Activated T-cell treated with anti-CD3 and anti-CD28 coated beads, Interleukin-2, amount 50 U/mL, for 72 hours (primary cell): ENCODE measurements around the gene SLC7A7. TPM values are rescaled to one million over a fixed set of nuclear protein-coding genes. Genes with fewer than 3 reads are reported as not detected.

Source experiments
- ATAC-seq, 2 donors: fragments of 150-1000 bp; cut with Tn5 transposase; replicated peaks in 1 of 2; 2 replicates each; pipeline ENCODE4 v1.10.0; 2021; ENCODE audit warnings: moderate library complexity in 2 of 2, mild to moderate bottlenecking in 1 of 2
- DNase-seq, 2 donors: peaks; one replicate each; pipeline ENCODE4 v3.0.0; 2021 to 2022; ENCODE audit warnings: mixed read lengths in 1 of 2
- H3K27ac Mint-ChIP-seq: one replicate; pipeline ENCODE4 v1.8.0; 2022; ENCODE audit warnings: mild to moderate bottlenecking, moderate library complexity, mixed read lengths
- H3K27me3 Mint-ChIP-seq: one replicate; pipeline ENCODE4 v1.8.0; 2022; ENCODE audit warnings: low read depth, mixed read lengths
- H3K36me3 Mint-ChIP-seq, 2 donors: one replicate each; pipeline ENCODE4 v1.8.0; 2022; ENCODE audit warnings: mixed read lengths in 2 of 2, mild to moderate bottlenecking in 1 of 2; ENCODE audit not compliant: insufficient read depth in 2 of 2
- H3K4me1 Mint-ChIP-seq: one replicate; pipeline ENCODE4 v1.8.0; 2022; ENCODE audit warnings: low read depth, mixed read lengths
- H3K4me3 Mint-ChIP-seq, 2 donors: one replicate each; pipeline ENCODE4 v1.8.0; 2022; ENCODE audit warnings: mild to moderate bottlenecking in 2 of 2, mixed read lengths in 2 of 2, moderate library complexity in 2 of 2
- H3K9me3 Mint-ChIP-seq, 2 donors: one replicate each; pipeline ENCODE4 v1.8.0; 2022; ENCODE audit warnings: mixed read lengths in 2 of 2
- total RNA-seq, 2 donors: library from RNA; stranded (reverse); gene quantifications; one replicate each; pipeline ENCODE4 v1.2.3, GENCODE V29; 2022

Gene SLC7A7
- total RNA-seq, 2 donors from 2014 or later: 0.21 to 1.5 TPM

GRCh38 chr14:22848351-22849164 lies 33.3 kb upstream of the SLC7A7 start:
- no peaks in the 10 kb centered on the region for H3K36me3 Mint-ChIP-seq
- H3K9me3 Mint-ChIP-seq: no peaks in the 10 kb centered on the region
- H3K27ac Mint-ChIP-seq: no peak overlapping the region
- no peak overlapping the region for H3K4me3 Mint-ChIP-seq
- no peak for ATAC-seq
- no peak for DNase-seq
- peaks cover 17% of the 10 kb centered on the region for H3K4me1 Mint-ChIP-seq
- H3K27me3 Mint-ChIP-seq: peaks cover 13% of the 10 kb centered on the region

GRCh38 chr14:22847661-22848341 lies 32.6 kb upstream of the SLC7A7 start:
- DNase-seq (no peak), ATAC-seq (no peak)
- Mint-ChIP-seq H3K27me3 (peaks cover 13% of the 10 kb centered on the region), H3K4me1 (peaks cover 11% of the 10 kb centered on the region), H3K9me3 (no peaks in the 10 kb centered on the region), H3K36me3 (no peaks in the 10 kb centered on the region), H3K4me3 (no peak overlapping the region), H3K27ac (no peak overlapping the region)

GRCh38 chr14:22846811-22847307 lies 31.6 kb upstream of the SLC7A7 start:
- peaks cover 8% of the 10 kb centered on the region for H3K4me1 Mint-ChIP-seq
- no peak overlapping the region for H3K4me3 Mint-ChIP-seq
- no peaks in the 10 kb centered on the region for H3K36me3 Mint-ChIP-seq
- H3K27me3 Mint-ChIP-seq: peaks cover 13% of the 10 kb centered on the region
- H3K27ac Mint-ChIP-seq: no peak overlapping the region
- ATAC-seq: no peak
- no peak for DNase-seq
- no peaks in the 10 kb centered on the region for H3K9me3 Mint-ChIP-seq

GRCh38 chr14:22845821-22846625 lies 30.8 kb upstream of the SLC7A7 start:
- ATAC-seq: no peak
- no peak for DNase-seq
- no peak overlapping the region for H3K4me3 Mint-ChIP-seq

GRCh38 chr14:22845103-22845394 lies 29.8 kb upstream of the SLC7A7 start:
- H3K9me3 Mint-ChIP-seq: no peaks in the 10 kb centered on the region
- H3K4me3 Mint-ChIP-seq: no peak overlapping the region
- H3K36me3 Mint-ChIP-seq: no peaks in the 10 kb centered on the region
- peaks cover 13% of the 10 kb centered on the region for H3K27me3 Mint-ChIP-seq
- no peak overlapping the region for H3K27ac Mint-ChIP-seq
- H3K4me1 Mint-ChIP-seq: no peaks in the 10 kb centered on the region
- DNase-seq (no peak), ATAC-seq (no peak)

More at GRCh38 chr14:22845821-22846625, 30.8 kb upstream of the SLC7A7 start:
- Mint-ChIP-seq H3K36me3 (no peaks in the 10 kb centered on the region), H3K27me3 (peaks cover 13% of the 10 kb centered on the region), H3K9me3 (no peaks in the 10 kb centered on the region), H3K27ac (no peak overlapping the region), H3K4me1 (peaks cover 1% of the 10 kb centered on the region)

GRCh38 chr14:22844221-22845102 lies 29.2 kb upstream of the SLC7A7 start:
- H3K27me3 Mint-ChIP-seq: peaks cover 13% of the 10 kb centered on the region
- H3K4me1 Mint-ChIP-seq: no peaks in the 10 kb centered on the region

GRCh38 chr14:22843123-22843925 lies 28.1 kb upstream of the SLC7A7 start:
- H3K36me3 Mint-ChIP-seq: no peaks in the 10 kb centered on the region
- no peak overlapping the region for H3K4me3 Mint-ChIP-seq
- H3K27me3 Mint-ChIP-seq: peaks cover 11% of the 10 kb centered on the region
- no peak overlapping the region for H3K27ac Mint-ChIP-seq
- DNase-seq: no peak
- no peak for ATAC-seq
- H3K9me3 Mint-ChIP-seq: no peaks in the 10 kb centered on the region
- H3K4me1 Mint-ChIP-seq: peaks cover 5% of the 10 kb centered on the region

More at GRCh38 chr14:22844221-22845102, 29.2 kb upstream of the SLC7A7 start:
- H3K27ac Mint-ChIP-seq: no peak overlapping the region
- DNase-seq (no peak), ATAC-seq (no peak)
- no peak overlapping the region for H3K4me3 Mint-ChIP-seq
- no peaks in the 10 kb centered on the region for H3K9me3 Mint-ChIP-seq
- no peaks in the 10 kb centered on the region for H3K36me3 Mint-ChIP-seq

GRCh38 chr14:22842211-22843122 lies 27.2 kb upstream of the SLC7A7 start:
- Mint-ChIP-seq H3K36me3 (no peaks in the 10 kb centered on the region), H3K4me1 (peaks cover 10% of the 10 kb centered on the region), H3K4me3 (no peak overlapping the region), H3K27ac (no peak overlapping the region), H3K9me3 (no peaks in the 10 kb centered on the region), H3K27me3 (peaks cover 12% of the 10 kb centered on the region)
- DNase-seq (no peak), ATAC-seq (no peak)

GRCh38 chr14:22841769-22842168 lies 26.5 kb upstream of the SLC7A7 start:
- peaks cover 17% of the 10 kb centered on the region for H3K4me1 Mint-ChIP-seq
- H3K36me3 Mint-ChIP-seq: peaks cover 0 to 2% of the 10 kb centered on the region in 2 donors
- DNase-seq (no peak), ATAC-seq (no peak)
- no peak overlapping the region for H3K27ac Mint-ChIP-seq
- H3K4me3 Mint-ChIP-seq: no peak overlapping the region
- peaks cover 19% of the 10 kb centered on the region for H3K27me3 Mint-ChIP-seq
- no peaks in the 10 kb centered on the region for H3K9me3 Mint-ChIP-seq

GRCh38 chr14:22841311-22841710 lies 26.1 kb upstream of the SLC7A7 start:
- Mint-ChIP-seq H3K36me3 (peaks cover 0 to 2% of the 10 kb centered on the region in 2 donors), H3K4me1 (peaks cover 19% of the 10 kb centered on the region), H3K27ac (no peak overlapping the region), H3K4me3 (no peak overlapping the region), H3K27me3 (peaks cover 19% of the 10 kb centered on the region), H3K9me3 (no peaks in the 10 kb centered on the region)
- DNase-seq (no peak), ATAC-seq (no peak)

GRCh38 chr14:22839159-22839779 lies 24.0 kb upstream of the SLC7A7 start:
- Mint-ChIP-seq H3K27me3 (peaks cover 19% of the 10 kb centered on the region), H3K27ac (no peak overlapping the region), H3K9me3 (no peaks in the 10 kb centered on the region), H3K36me3 (peaks cover 0 to 2% of the 10 kb centered on the region in 2 donors), H3K4me3 (peak overlapping the region in 1 of 2 donors; percentile 24), H3K4me1 (peaks cover 24% of the 10 kb centered on the region)
- DNase-seq: no peak
- ATAC-seq: peak in 1 of 2 donors; percentile 25
